Right lobe of liver (tissue), 4 donors: ENCODE measurements around the gene PLEKHM1.

Experiments
- POLR2A ChIP-seq: fragments of 450-650 bp; IDR thresholded peaks from one replicate; pipeline ENCODE4 v1.6.1; 2017; ENCODE audit warnings: antibody characterized with exemption, mild to moderate bottlenecking
- TF ChIP-seq, protein P1 (sequence below), 4 donors: fragments of 200-600 bp in 3 of 4; fragments of 450-650 bp in 1 of 4; IDR thresholded peaks; one replicate each; pipeline versions ENCODE4 v1.5.1 to v1.8.0; 2016 to 2022; ENCODE audit warnings: antibody characterized with exemption in 4 of 4, mild to moderate bottlenecking in 2 of 4
- donor health status: DM: no; HTN: no; CAD: no.
- donor health status: DM: no; HTN: no; CAD: no.
- donor health status: DM: no; HTN: yes; CAD: no.

DNA sequence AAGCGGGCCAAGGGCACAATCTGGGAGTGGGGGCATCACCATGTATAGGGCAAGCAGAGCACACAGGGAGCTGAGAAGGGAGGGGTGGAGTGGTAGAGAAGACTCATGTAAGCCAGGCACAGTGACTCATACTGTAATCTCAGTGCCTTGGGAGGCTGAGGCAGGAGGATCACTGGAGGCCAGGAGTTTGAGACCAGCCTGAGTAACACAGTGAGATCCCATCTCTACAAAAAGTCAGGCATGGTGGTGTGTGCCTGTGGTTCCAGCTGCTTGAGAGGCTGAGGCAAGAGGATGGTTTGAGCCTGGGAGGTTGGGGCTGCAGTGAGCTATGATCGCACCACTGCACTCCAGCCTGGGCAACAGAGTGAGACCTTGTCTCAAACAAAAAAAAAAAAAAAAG is 98.6 kb downstream of the PLEKHM1 start:
- TF ChIP-seq, protein P1, sequence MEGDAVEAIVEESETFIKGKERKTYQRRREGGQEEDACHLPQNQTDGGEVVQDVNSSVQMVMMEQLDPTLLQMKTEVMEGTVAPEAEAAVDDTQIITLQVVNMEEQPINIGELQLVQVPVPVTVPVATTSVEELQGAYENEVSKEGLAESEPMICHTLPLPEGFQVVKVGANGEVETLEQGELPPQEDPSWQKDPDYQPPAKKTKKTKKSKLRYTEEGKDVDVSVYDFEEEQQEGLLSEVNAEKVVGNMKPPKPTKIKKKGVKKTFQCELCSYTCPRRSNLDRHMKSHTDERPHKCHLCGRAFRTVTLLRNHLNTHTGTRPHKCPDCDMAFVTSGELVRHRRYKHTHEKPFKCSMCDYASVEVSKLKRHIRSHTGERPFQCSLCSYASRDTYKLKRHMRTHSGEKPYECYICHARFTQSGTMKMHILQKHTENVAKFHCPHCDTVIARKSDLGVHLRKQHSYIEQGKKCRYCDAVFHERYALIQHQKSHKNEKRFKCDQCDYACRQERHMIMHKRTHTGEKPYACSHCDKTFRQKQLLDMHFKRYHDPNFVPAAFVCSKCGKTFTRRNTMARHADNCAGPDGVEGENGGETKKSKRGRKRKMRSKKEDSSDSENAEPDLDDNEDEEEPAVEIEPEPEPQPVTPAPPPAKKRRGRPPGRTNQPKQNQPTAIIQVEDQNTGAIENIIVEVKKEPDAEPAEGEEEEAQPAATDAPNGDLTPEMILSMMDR (IDR thresholded peaks at IDR 0.05) = no peak
- no peak for TF ChIP-seq POLR2A
